BLaER1 treated with 17β-estradiol and CSF1 and Interleukin-3, amounts not matched to agents 10 nM and 100 nM (cell line): ENCODE data around the gene RNLS.
A peak's percentile ranks its signal among the peaks of the same experiment; 100 is the strongest.

Experiments used
- H3K27ac ChIP-seq, 11 experiments: shearing (Covaris generic); formaldehyde crosslinking; 2 replicates each; pipeline ENCODE4 v1.8.1; 2022
- H3K27me3 ChIP-seq, 11 experiments: shearing (Covaris generic); formaldehyde crosslinking; 2 replicates each; pipeline ENCODE4 v1.8.1; 2022
- H3K36me3 ChIP-seq, 11 experiments: shearing (Covaris generic); formaldehyde crosslinking; 2 replicates each; pipeline ENCODE4 v1.8.1; 2022
- H3K4me1 ChIP-seq, 10 experiments: shearing (Covaris generic); formaldehyde crosslinking; 2 replicates each; pipeline ENCODE4 v1.8.1; 2022
- H3K4me2 ChIP-seq, 11 experiments: shearing (Covaris generic); formaldehyde crosslinking; 2 replicates each; pipeline ENCODE4 v1.8.1; 2022
- H3K4me3 ChIP-seq, 10 experiments: shearing (Covaris generic); formaldehyde crosslinking; 2 replicates each; pipeline ENCODE4 v1.8.1; 2022
- H3K9ac ChIP-seq, 11 experiments: shearing (Covaris generic); formaldehyde crosslinking; 2 replicates each; pipeline ENCODE4 v1.8.1; 2022
- H3K9me3 ChIP-seq, 11 experiments: shearing (Covaris generic); formaldehyde crosslinking; replicated peaks in 1 of 11; 2 replicates each; pipeline ENCODE4 v1.8.1; 2022
- H4K20me1 ChIP-seq, 11 experiments: shearing (Covaris generic); formaldehyde crosslinking; 2 replicates each; pipeline ENCODE4 v1.8.1; 2022
- Cebpa-rat ChIP-seq, 11 experiments: shearing (Covaris generic); IDR thresholded peaks; 2 replicates each; pipeline ENCODE4 v1.8.1; 2022

RNLS gene

GRCh38 chr10:88347597-88348304 lies 235.4 kb downstream of the RNLS start:
- peaks cover 0 to 20% (median 0%) of the 10 kb centered on the region in 10 experiments; a peak in 7 of 20 replicates for H3K4me1 ChIP-seq
- H3K4me2 ChIP-seq, result no peak overlapping the region

GRCh38 chr10:88347022-88347421 lies 236.1 kb downstream of the RNLS start:
- Histone ChIP-seq H3K4me2 (no peak overlapping the region), H3K27ac (no peak overlapping the region), H3K36me3 (no peaks in the 10 kb centered on the region), H4K20me1 (no peaks in the 10 kb centered on the region), H3K4me3 (no peak overlapping the region), H3K4me1 (peaks cover 0 to 20% (median 0%) of the 10 kb centered on the region in 10 experiments; a peak in 7 of 20 replicates), H3K9me3 (peaks cover 0 to 15% (median 9%) of the 10 kb centered on the region in 11 experiments; a peak in 11 of 22 replicates), H3K27me3 (no peaks in the 10 kb centered on the region), H3K9ac (no peak overlapping the region)
- TF ChIP-seq Cebpa-rat (IDR thresholded peaks at IDR 0.05), result no peak

More at GRCh38 chr10:88347597-88348304, 235.4 kb downstream of the RNLS start:
- Histone ChIP-seq H3K27me3 (no peaks in the 10 kb centered on the region), H3K4me3 (no peak overlapping the region), H3K27ac (no peak overlapping the region), H4K20me1 (no peaks in the 10 kb centered on the region), H3K9me3 (peaks cover 0 to 13% (median 9%) of the 10 kb centered on the region in 11 experiments; a peak in 11 of 22 replicates), H3K36me3 (no peaks in the 10 kb centered on the region), H3K9ac (no peak overlapping the region)
- no peak for TF ChIP-seq Cebpa-rat (IDR thresholded peaks at IDR 0.05)

- Histone ChIP-seq H3K36me3 (no peaks in the 10 kb centered on the region), H3K27me3 (no peaks in the 10 kb centered on the region), H3K9ac (no peak overlapping the region), H3K27ac (no peak overlapping the region), H4K20me1 (no peaks in the 10 kb centered on the region), H3K9me3 (peaks cover 0 to 15% (median 8%) of the 10 kb centered on the region in 11 experiments; a peak in 11 of 22 replicates), H3K4me3 (no peak overlapping the region), H3K4me1 (peaks cover 0 to 20% (median 0%) of the 10 kb centered on the region in 10 experiments; a peak in 7 of 20 replicates), H3K4me2 (peak overlapping the region in 3 of 11 experiments; percentile 1 to 16 (median 14); a peak in 3 of 22 replicates)
- no peak for TF ChIP-seq Cebpa-rat (IDR thresholded peaks at IDR 0.05)
Observed at GRCh38 chr10:88346144-88346977, 236.8 kb downstream of the RNLS start.

GRCh38 chr10:88343761-88344484 lies 239.2 kb downstream of the RNLS start:
- Histone ChIP-seq H3K27ac (no peak overlapping the region), H4K20me1 (no peaks in the 10 kb centered on the region), H3K36me3 (no peaks in the 10 kb centered on the region), H3K27me3 (no peaks in the 10 kb centered on the region), H3K9ac (no peak overlapping the region), H3K4me1 (peaks cover 0 to 20% (median 0%) of the 10 kb centered on the region in 10 experiments; a peak in 7 of 20 replicates), H3K4me3 (no peak overlapping the region), H3K9me3 (peaks cover 0 to 6% (median 0%) of the 10 kb centered on the region in 11 experiments; a peak in 2 of 22 replicates), H3K4me2 (no peak overlapping the region)
- TF ChIP-seq Cebpa-rat (IDR thresholded peaks at IDR 0.05), result no peak

DNA sequence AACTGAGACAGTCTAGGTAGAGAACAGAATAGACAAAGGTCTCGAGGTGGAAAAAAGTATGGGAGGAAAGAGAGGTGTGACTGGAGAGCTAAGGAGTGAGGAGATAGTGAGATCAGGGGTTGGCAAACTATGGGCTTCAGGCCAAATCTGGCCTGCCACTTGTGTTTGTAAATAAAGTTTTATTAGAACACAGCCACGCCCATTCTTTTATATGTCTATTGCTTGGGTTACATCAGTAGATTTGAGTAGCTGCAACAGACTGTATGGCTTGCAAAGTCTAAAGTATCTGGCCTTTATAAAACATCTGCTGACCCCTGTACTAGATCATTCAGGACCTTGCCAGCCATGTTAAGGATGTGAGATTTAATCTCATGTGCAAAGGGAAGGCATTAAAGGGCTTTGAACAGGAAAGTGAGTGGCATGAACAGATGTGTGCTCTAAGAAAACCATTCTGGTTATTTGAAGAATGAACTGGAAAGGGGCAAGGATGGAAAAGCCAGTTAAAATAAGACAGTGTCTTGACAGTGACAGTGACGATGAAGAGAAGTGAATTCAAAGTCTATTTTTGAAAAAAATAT lies 240.3 kb downstream of the RNLS start:
- Histone ChIP-seq H3K9ac (no peak overlapping the region), H3K4me3 (no peak overlapping the region), H3K27me3 (no peaks in the 10 kb centered on the region), H3K27ac (no peak overlapping the region), H4K20me1 (no peaks in the 10 kb centered on the region), H3K36me3 (no peaks in the 10 kb centered on the region), H3K4me1 (peaks cover 0 to 20% (median 0%) of the 10 kb centered on the region in 10 experiments; a peak in 7 of 20 replicates), H3K9me3 (peaks cover 0 to 6% (median 0%) of the 10 kb centered on the region in 11 experiments; a peak in 2 of 22 replicates), H3K4me2 (no peak overlapping the region)
- no peak for TF ChIP-seq Cebpa-rat (IDR thresholded peaks at IDR 0.05)

- no peaks in the 10 kb centered on the region for H3K36me3 ChIP-seq
- no peak overlapping the region for H3K9ac ChIP-seq
- H3K27me3 ChIP-seq, result no peaks in the 10 kb centered on the region
- H3K4me2 ChIP-seq, result no peak overlapping the region
- no peak overlapping the region for H3K4me3 ChIP-seq
- peaks cover 0 to 4% (median 0%) of the 10 kb centered on the region in 11 experiments; a peak in 2 of 22 replicates for H3K9me3 ChIP-seq
- H3K27ac ChIP-seq, result no peak overlapping the region
- TF ChIP-seq Cebpa-rat (IDR thresholded peaks at IDR 0.05), result no peak
- peaks cover 11 to 28% (median 15%) of the 10 kb centered on the region in 10 experiments; a peak in 19 of 20 replicates for H3K4me1 ChIP-seq
- H4K20me1 ChIP-seq, result no peaks in the 10 kb centered on the region
Observed at GRCh38 chr10:88337134-88337533, 246.0 kb downstream of the RNLS start.

DNA sequence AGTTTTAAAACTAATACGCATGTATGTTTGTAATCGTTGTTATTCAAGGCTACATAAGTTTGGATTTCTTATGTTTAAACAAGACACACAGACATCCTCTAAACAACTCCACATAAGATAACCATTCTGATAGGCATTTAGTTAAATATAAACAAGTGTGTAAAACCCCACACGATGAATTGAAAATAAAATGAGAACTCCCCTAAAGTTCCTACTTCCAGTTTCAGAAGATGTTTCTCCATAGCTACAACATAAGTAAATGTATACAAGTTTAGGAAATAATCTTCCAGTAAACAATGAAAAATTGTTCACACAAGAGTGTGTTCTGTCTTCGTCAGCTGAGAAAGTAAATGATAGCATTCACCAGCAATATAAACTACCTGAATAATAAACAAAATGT lies 246.8 kb downstream of the RNLS start:
- Histone ChIP-seq H3K9ac (no peak overlapping the region), H3K27me3 (no peaks in the 10 kb centered on the region), H3K9me3 (peaks cover 0 to 4% (median 0%) of the 10 kb centered on the region in 11 experiments; a peak in 2 of 22 replicates), H3K4me1 (peaks cover 11 to 28% (median 16%) of the 10 kb centered on the region in 10 experiments; a peak in 19 of 20 replicates), H3K27ac (no peak overlapping the region), H4K20me1 (no peaks in the 10 kb centered on the region), H3K4me2 (peak overlapping the region in 1 of 11 experiments; percentile 43; a peak in 2 of 22 replicates), H3K4me3 (no peak overlapping the region), H3K36me3 (no peaks in the 10 kb centered on the region)
- no peak for TF ChIP-seq Cebpa-rat (IDR thresholded peaks at IDR 0.05)

DNA sequence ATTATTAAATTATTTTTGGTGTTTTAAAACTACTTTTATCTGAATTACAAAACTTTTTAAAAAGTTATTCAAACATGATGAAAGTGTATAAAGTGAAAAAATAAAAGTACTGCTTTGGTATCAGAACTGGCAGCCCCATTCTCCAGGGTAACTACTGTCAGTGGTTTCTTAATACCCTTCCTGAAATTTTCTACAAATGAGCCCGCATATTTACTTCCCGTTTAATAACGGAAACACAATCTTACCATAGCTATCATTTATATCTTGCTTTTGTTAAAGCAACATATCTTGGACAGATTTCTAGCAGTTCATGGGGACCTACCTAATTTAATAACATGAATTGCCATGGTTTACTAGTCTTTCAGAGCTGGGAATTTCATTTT lies 249.9 kb downstream of the RNLS start:
- no peaks in the 10 kb centered on the region for H3K27me3 ChIP-seq
- peaks cover 11 to 28% (median 16%) of the 10 kb centered on the region in 10 experiments; a peak in 19 of 20 replicates for H3K4me1 ChIP-seq
- H3K9me3 ChIP-seq, result no peaks in the 10 kb centered on the region
- TF ChIP-seq Cebpa-rat (IDR thresholded peaks at IDR 0.05), result no peak
- no peak overlapping the region for H3K27ac ChIP-seq
- H3K36me3 ChIP-seq, result no peaks in the 10 kb centered on the region
- H3K9ac ChIP-seq, result no peak overlapping the region
- H4K20me1 ChIP-seq, result no peaks in the 10 kb centered on the region
- H3K4me2 ChIP-seq, result peak overlapping the region in 10 of 11 experiments; percentile 22 to 65 (median 39); a peak in 16 of 22 replicates
- H3K4me3 ChIP-seq, result no peak overlapping the region
